ENCODE results near the gene ZNF562. TPM values are rescaled to one million over a fixed set of nuclear protein-coding genes. Genes with fewer than 3 reads are reported as not detected.

The ZNF562 gene
- total RNA-seq, 1 donor from 2014 or later = 38.2 TPM

DNA sequence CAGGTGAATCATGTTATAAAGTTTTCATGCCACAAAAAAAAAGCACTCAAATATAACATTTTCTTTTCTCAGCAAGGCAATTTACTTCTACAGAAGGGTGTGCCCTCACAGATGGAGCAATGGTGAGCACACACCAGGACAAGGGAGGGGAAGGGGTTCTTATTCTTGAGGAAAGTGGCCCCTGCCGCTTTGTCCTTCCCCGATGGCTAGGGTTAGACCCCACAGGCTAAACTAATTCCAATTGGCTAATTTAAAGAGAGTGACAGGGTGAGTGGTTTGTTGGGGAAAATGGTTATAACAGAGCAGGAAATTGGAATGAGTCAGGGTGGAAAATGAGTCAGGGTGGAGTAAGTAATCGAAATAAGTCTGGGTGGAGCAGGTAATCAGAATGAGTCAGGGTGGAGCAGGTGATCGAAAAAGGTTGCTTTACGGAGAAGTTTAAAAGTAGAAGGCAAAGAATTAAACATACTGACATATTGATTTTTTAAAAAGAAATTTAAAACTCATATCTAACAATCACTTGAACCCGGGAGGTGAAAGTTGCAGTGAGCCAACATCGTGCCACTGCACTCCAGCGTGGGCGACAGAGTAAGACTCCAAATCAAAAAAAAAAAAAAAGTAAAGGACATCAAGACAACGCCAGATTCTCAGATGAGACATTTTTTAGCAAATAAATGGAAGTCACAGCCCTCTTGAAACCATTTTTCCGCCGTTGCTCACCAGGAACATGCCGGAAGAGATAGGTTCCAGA, 813 bp downstream of the ZNF562 start:
- H3K4me3 Mint-ChIP-seq (ENCODE audit: unreplicated experiment) = peak overlapping the region; percentile 95
- no peak for TF ChIP-seq CTCF (IDR thresholded peaks at IDR 0.05; ENCODE audit: unreplicated experiment)
- H3K4me1 Mint-ChIP-seq (ENCODE audit: unreplicated experiment) = peaks cover 19% of the 10 kb centered on the region
- peaks cover 15% of the 10 kb centered on the region for H3K27me3 Mint-ChIP-seq (ENCODE audit: unreplicated experiment)
- H3K36me3 Mint-ChIP-seq (ENCODE audit: low read depth, unreplicated experiment) = peaks cover 35% of the 10 kb centered on the region
- peaks cover 13% of the 10 kb centered on the region for H3K9me3 Mint-ChIP-seq (ENCODE audit: unreplicated experiment)
- no peak for DNase-seq (ENCODE audit: low spot score)
- H3K27ac Mint-ChIP-seq (ENCODE audit: unreplicated experiment) = peak overlapping the region; percentile 99

GRCh38 chr19:9672893-9673292, 2.0 kb downstream of the ZNF562 start:
- peak overlapping the region; percentile 94 for H3K27ac Mint-ChIP-seq (ENCODE audit: unreplicated experiment)
- H3K4me1 Mint-ChIP-seq (ENCODE audit: unreplicated experiment) = peaks cover 19% of the 10 kb centered on the region
- peaks cover 14% of the 10 kb centered on the region for H3K9me3 Mint-ChIP-seq (ENCODE audit: unreplicated experiment)
- TF ChIP-seq CTCF (IDR thresholded peaks at IDR 0.05; ENCODE audit: unreplicated experiment) = no peak
- peak overlapping the region; percentile 84 for H3K4me3 Mint-ChIP-seq (ENCODE audit: unreplicated experiment)
- peaks cover 15% of the 10 kb centered on the region for H3K27me3 Mint-ChIP-seq (ENCODE audit: unreplicated experiment)
- H3K36me3 Mint-ChIP-seq (ENCODE audit: low read depth, unreplicated experiment) = peaks cover 44% of the 10 kb centered on the region
- no peak for DNase-seq (ENCODE audit: low spot score)

DNA sequence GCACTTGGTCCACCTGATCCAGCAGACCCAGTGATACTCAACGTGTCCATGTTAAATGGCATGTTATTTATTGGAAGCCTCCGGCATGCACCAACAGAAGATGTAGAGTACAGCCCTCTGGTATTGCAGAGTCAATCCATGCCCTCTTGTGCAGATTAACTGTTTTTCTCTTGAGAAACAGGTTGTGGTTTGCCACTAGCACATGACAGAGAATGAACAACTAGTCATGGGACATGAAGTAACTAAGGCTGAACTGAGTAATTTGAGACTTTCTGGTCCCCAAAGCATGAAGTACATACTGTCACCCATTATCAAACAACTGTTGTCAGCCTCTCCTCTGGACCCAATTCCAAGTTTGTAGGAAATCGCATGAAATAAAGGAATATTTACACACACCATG, 3.2 kb downstream of the ZNF562 start:
- peaks cover 14% of the 10 kb centered on the region for H3K9me3 Mint-ChIP-seq (ENCODE audit: unreplicated experiment)
- DNase-seq (ENCODE audit: low spot score) = no peak
- peak overlapping the region; percentile 57 for H3K4me3 Mint-ChIP-seq (ENCODE audit: unreplicated experiment)
- peaks cover 15% of the 10 kb centered on the region for H3K27me3 Mint-ChIP-seq (ENCODE audit: unreplicated experiment)
- TF ChIP-seq CTCF (IDR thresholded peaks at IDR 0.05; ENCODE audit: unreplicated experiment) = no peak
- peaks cover 20% of the 10 kb centered on the region for H3K4me1 Mint-ChIP-seq (ENCODE audit: unreplicated experiment)
- H3K27ac Mint-ChIP-seq (ENCODE audit: unreplicated experiment) = peak overlapping the region; percentile 49
- peaks cover 55% of the 10 kb centered on the region for H3K36me3 Mint-ChIP-seq (ENCODE audit: low read depth, unreplicated experiment)

DNA sequence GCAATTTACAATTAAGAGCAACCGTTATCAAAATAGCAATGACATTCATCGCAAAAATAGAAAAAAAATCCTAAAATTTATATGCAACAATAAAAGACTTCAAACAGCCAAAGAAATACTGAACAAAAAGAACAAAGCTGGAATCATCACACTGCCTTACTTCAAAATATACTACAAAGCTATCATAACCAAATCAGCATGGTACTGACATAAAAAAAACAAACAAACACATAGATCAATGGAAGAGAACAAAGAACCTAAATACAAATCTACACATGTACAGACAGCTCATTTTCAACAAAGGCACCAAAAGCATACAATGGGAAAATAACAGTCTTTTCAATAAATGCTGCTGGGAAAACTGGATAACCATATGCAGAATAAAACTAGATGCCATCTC, 6.4 kb downstream of the ZNF562 start:
- TF ChIP-seq CTCF (IDR thresholded peaks at IDR 0.05; ENCODE audit: unreplicated experiment) = no peak
- Mint-ChIP-seq H3K36me3 (ENCODE audit: low read depth, unreplicated experiment) (peaks cover 46% of the 10 kb centered on the region), H3K27ac (ENCODE audit: unreplicated experiment) (no peak overlapping the region), H3K4me3 (ENCODE audit: unreplicated experiment) (peak overlapping the region; percentile 6), H3K9me3 (ENCODE audit: unreplicated experiment) (peaks cover 4% of the 10 kb centered on the region), H3K27me3 (ENCODE audit: unreplicated experiment) (peaks cover 2% of the 10 kb centered on the region), H3K4me1 (ENCODE audit: unreplicated experiment) (peaks cover 10% of the 10 kb centered on the region)
- no peak for DNase-seq (ENCODE audit: low spot score)

DNA sequence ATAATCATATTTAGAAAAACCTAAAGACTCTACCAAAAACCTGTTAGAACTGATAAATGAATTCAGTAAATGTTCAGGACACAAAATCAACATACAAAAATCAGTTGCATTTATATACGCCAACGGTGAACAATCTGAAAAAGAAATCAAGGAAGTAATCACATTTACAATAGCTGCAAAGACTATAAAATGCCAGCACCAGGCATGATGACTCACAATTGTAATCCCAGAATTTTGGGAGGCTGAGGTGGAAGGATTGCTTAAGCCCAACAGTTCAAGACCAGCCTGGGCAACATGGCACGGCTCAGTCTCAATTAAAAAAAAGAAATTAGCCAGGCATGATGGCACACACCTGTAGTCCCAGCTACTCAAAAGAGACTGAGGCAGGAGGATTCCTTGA, 7.0 kb downstream of the ZNF562 start:
- peaks cover 4% of the 10 kb centered on the region for H3K27me3 Mint-ChIP-seq (ENCODE audit: unreplicated experiment)
- H3K4me3 Mint-ChIP-seq (ENCODE audit: unreplicated experiment) = no peak overlapping the region
- peaks cover 4% of the 10 kb centered on the region for H3K9me3 Mint-ChIP-seq (ENCODE audit: unreplicated experiment)
- peaks cover 44% of the 10 kb centered on the region for H3K36me3 Mint-ChIP-seq (ENCODE audit: low read depth, unreplicated experiment)
- H3K27ac Mint-ChIP-seq (ENCODE audit: unreplicated experiment) = no peak overlapping the region
- peaks cover 8% of the 10 kb centered on the region for H3K4me1 Mint-ChIP-seq (ENCODE audit: unreplicated experiment)
- TF ChIP-seq CTCF (IDR thresholded peaks at IDR 0.05; ENCODE audit: unreplicated experiment) = no peak
- no peak for DNase-seq (ENCODE audit: low spot score)

Measured in endothelial cell (in vitro differentiated cells).